Glutamatergic neuron (in vitro differentiated cells): ENCODE measurements around the gene ATP1A3. TPM values are rescaled to one million over a fixed set of nuclear protein-coding genes. Genes with fewer than 3 reads are reported as not detected.

ENCODE experiments used
- DNase-seq: peaks from one replicate; pipeline ENCODE4 v3.0.0; 2022
- H3K27ac Mint-ChIP-seq: one replicate; pipeline ENCODE4 v1.8.0; 2020; ENCODE audit warnings: mild to moderate bottlenecking, mixed read lengths, inconsistent platforms; ENCODE audit not compliant: unreplicated experiment
- H3K27me3 Mint-ChIP-seq: one replicate; pipeline ENCODE4 v1.8.0; 2020; ENCODE audit warnings: mild to moderate bottlenecking, moderate library complexity, mixed read lengths, inconsistent platforms; ENCODE audit not compliant: unreplicated experiment
- H3K36me3 Mint-ChIP-seq: one replicate; pipeline ENCODE4 v1.8.0; 2020; ENCODE audit warnings: mild to moderate bottlenecking, mixed read lengths, inconsistent platforms; ENCODE audit not compliant: unreplicated experiment
- H3K4me1 Mint-ChIP-seq: one replicate; pipeline ENCODE4 v1.8.0; 2020; ENCODE audit warnings: mild to moderate bottlenecking, low read depth, mixed read lengths, inconsistent platforms; ENCODE audit not compliant: unreplicated experiment
- H3K4me3 Mint-ChIP-seq: one replicate; pipeline ENCODE4 v1.8.0; 2020; ENCODE audit warnings: mild to moderate bottlenecking, mixed read lengths, inconsistent platforms; ENCODE audit not compliant: unreplicated experiment
- H3K9me3 Mint-ChIP-seq: one replicate; pipeline ENCODE4 v1.8.0; 2020; ENCODE audit warnings: mild to moderate bottlenecking, moderate library complexity, mixed read lengths, inconsistent platforms; ENCODE audit not compliant: unreplicated experiment
- total RNA-seq: library from RNA; stranded (reverse); fragmentation: NEBNext Ultra II Directional; extraction: Animal tissue kit (Norgen Biotek cat#: 25700); gene quantifications from one replicate; pipeline ENCODE4 v1.2.1, GENCODE V29; 2021; ENCODE audit not compliant: unreplicated experiment
- TF ChIP-seq, protein P1 (sequence below): fragments of 200-600 bp; sonication (generic); IDR thresholded peaks from one replicate; pipeline ENCODE4 v1.5.0; 2021; ENCODE audit not compliant: partially characterized antibody, unreplicated experiment

The ATP1A3 gene
- total RNA-seq, 1 donor from 2014 or later = 650 TPM

DNA sequence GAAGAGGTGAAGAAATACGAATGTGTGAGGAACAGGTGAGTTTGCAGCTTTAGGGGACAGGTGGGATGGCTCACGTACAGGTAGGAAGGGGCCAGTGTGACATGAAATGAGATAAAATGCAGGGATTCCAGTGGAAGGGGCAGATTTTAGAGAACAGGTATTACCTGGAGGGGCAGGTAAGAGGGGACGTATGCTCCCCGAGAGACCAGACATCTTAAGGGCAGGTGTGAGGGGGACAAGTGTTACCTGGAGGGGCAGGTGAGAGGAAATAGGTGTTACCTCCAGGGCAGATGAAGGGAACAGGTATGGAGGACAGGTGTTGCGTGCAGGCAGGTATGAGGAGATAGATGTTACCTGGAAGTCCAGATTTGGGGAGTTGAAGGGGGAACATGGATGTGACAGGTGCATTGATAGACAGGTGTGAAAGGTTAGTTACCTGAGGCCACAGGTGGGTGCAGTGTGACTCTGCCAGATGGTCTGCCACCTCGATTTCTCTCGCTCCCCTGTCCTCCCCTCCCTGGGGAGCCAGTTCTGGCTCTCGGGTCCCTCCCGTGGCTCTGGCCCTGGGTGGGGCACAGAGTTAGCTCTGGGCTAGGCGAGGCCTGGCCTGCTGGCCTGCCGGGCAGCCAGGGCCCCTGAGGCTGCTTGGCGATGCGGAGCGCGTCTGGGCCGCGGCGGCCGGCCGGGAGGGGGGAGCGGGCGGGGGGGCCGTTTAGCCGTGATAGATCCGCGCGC is 67.8 kb downstream of the ATP1A3 start:
- TF ChIP-seq, protein P1, sequence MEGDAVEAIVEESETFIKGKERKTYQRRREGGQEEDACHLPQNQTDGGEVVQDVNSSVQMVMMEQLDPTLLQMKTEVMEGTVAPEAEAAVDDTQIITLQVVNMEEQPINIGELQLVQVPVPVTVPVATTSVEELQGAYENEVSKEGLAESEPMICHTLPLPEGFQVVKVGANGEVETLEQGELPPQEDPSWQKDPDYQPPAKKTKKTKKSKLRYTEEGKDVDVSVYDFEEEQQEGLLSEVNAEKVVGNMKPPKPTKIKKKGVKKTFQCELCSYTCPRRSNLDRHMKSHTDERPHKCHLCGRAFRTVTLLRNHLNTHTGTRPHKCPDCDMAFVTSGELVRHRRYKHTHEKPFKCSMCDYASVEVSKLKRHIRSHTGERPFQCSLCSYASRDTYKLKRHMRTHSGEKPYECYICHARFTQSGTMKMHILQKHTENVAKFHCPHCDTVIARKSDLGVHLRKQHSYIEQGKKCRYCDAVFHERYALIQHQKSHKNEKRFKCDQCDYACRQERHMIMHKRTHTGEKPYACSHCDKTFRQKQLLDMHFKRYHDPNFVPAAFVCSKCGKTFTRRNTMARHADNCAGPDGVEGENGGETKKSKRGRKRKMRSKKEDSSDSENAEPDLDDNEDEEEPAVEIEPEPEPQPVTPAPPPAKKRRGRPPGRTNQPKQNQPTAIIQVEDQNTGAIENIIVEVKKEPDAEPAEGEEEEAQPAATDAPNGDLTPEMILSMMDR = no peak
- H3K27me3 Mint-ChIP-seq = peaks cover 21% of the 10 kb centered on the region
- H3K4me3 Mint-ChIP-seq = no peak overlapping the region
- no peak overlapping the region for H3K27ac Mint-ChIP-seq
- H3K4me1 Mint-ChIP-seq = peaks cover 18% of the 10 kb centered on the region
- no peak for DNase-seq
- no peaks in the 10 kb centered on the region for H3K36me3 Mint-ChIP-seq
- H3K9me3 Mint-ChIP-seq = peaks cover 15% of the 10 kb centered on the region

DNA sequence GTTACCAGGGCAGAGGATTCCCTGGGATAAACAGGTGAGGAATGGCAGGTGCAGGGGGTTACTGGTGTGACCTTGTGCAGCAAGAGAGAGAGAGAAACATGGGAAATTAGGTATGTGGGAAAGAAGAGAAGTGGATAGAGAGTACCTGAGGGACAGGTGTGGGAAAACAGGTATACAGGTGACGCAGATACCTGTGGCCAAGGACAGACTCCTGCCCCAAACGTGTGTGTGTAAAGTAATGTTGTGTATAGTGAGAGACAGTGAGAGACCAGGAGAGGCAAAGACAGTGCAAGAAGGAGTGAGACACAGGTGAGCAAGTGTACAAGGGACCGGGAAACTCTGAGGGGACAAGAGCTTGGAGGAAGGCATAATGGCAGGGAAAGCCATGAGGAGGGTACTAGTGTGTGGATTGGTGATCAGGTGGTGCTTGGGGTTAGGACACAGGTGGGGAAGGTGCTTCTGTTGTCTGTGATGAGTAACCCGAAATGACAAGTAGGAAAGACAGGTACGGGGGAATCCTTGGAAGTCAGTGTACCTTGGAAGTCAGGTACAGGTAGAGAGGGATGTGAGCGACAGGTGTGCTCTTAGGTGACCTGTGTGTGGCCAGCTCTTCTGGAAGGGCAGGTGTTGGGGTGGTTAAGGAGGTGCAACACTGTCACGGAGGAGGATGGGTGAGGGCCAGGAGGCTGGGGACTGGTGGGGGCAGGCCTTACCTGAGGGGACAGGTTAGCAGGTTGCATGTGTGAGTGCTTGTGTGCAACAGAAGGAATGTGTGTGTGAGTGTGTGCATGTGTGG is 68.6 kb downstream of the ATP1A3 start:
- DNase-seq = no peak
- peaks cover 14% of the 10 kb centered on the region for H3K4me1 Mint-ChIP-seq
- no peaks in the 10 kb centered on the region for H3K36me3 Mint-ChIP-seq
- TF ChIP-seq, protein P1 = no peak
- peaks cover 21% of the 10 kb centered on the region for H3K27me3 Mint-ChIP-seq
- no peak overlapping the region for H3K4me3 Mint-ChIP-seq
- H3K27ac Mint-ChIP-seq = no peak overlapping the region
- peaks cover 16% of the 10 kb centered on the region for H3K9me3 Mint-ChIP-seq

DNA sequence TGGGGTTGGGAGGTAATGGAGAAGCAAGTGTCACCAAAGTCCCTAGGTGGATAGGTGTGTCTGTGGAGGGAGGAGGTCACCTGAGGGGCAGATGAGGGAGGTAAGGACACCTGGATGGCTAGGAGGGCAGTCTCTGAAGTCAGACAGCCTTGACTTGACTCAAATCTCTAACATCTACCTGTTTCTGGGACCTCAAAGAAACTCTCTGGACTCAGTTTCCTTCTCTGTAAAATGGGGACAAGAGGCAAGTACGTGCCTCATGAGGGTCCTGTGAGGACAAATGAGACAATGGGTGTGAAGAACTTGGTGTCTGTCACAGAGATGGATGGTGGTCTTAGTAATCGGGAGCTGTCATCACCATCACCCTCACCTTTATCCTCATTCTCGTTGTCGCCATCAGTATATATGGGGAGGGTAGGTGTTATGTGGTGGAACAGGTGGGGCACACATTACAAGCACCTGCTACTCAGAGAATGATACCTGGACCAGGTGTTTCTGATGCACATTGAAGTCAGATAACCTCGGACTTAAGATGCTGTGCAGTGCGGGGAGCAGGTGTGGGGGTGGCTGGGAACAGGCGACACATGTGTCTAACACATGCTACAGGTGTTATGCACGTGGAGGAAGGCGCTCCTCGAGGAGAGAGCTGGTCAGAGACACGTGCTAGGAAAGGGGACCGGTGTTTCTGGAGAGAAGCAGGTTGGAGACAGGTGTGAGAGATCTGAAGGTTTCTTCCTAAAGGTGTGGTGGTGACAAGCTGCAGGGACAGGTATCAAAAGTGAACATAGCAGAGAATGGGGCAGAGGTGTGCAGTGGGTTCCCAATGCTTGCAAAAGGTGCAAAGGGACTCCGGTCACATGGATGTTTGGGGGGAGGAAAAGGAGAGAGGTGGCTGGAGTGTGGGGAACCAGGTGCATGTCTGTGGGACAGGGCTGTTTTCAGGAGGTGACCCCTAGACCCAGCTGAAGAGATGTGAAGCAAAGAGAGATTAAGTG is 69.6 kb downstream of the ATP1A3 start:
- TF ChIP-seq, protein P1 = no peak
- no peak for DNase-seq
- peaks cover 16% of the 10 kb centered on the region for H3K27me3 Mint-ChIP-seq
- H3K27ac Mint-ChIP-seq = no peak overlapping the region
- peaks cover 16% of the 10 kb centered on the region for H3K9me3 Mint-ChIP-seq
- no peak overlapping the region for H3K4me3 Mint-ChIP-seq
- H3K36me3 Mint-ChIP-seq = no peaks in the 10 kb centered on the region
- H3K4me1 Mint-ChIP-seq = peaks cover 14% of the 10 kb centered on the region

DNA sequence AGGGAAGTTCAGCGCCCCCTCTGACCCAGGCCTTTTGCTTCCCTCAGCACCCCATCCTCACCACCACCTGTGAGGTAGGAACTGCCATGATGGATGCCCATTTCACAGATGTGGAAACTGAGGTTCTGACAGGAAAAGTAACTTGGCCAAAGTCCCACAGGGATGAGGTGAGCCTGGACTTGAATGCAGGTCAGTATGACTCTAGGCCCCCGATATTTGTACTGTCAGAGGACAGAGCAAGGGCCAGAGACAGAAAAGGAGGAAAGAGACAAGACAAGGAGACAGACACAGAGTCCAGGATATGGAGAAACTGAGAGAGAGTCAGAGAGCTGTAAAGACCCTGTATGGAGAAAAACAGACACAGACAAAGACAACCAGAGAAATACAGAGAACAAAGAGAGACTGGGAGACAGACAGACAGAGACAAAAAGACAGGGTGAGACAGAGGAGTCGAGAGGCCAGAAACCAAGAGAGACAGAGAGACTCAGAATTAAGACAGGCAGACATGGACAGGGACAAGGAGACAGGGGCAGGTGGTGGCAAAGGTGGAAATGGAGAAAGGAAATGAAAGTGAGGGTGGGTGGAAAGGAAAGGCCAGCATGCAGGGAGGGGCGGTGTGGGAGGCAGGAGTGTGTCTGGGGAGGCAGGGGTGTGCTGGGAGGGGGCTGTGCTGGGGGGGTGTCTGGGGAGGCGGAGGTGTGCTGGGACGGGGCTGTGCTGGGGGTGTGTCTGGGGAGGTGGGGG is 70.8 kb downstream of the ATP1A3 start:
- Mint-ChIP-seq H3K9me3 (peaks cover 9% of the 10 kb centered on the region), H3K4me1 (peaks cover 7% of the 10 kb centered on the region), H3K4me3 (no peak overlapping the region), H3K27me3 (peaks cover 9% of the 10 kb centered on the region), H3K27ac (peak overlapping the region; percentile 14), H3K36me3 (no peaks in the 10 kb centered on the region)
- TF ChIP-seq, protein P1 = no peak
- no peak for DNase-seq
